MG63 (cell line): Measurements from ENCODE around the gene PRKCE. TPM values are rescaled to one million over a fixed set of nuclear protein-coding genes. Genes with fewer than 3 reads are reported as not detected.
A peak's percentile ranks its signal among the peaks of the same experiment; 100 is the strongest.

ENCODE experiments used
- DNase-seq: peaks from one replicate; pipeline ENCODE4 v3.0.0-alpha.2; 2020
- H3K27me3 ChIP-seq: fragments of 250-450 bp; sonication (Bioruptor Pico); 2 replicates; pipeline ENCODE4 v1.5.1; 2020; ENCODE audit warnings: mild to moderate bottlenecking, moderate library complexity
- H3K36me3 ChIP-seq: fragments of 250-450 bp; sonication (Bioruptor Pico); 2 replicates; pipeline ENCODE4 v1.5.1; 2020; ENCODE audit warnings: mild to moderate bottlenecking, moderate library complexity
- H3K4me3 ChIP-seq: fragments of 250-450 bp; sonication (Bioruptor Pico); 2 replicates; pipeline ENCODE4 v1.5.1; 2020; ENCODE audit warnings: mild to moderate bottlenecking, moderate library complexity
- H3K9me3 ChIP-seq: fragments of 250-450 bp; sonication (Bioruptor Pico); 2 replicates; pipeline ENCODE4 v1.5.1; 2020; ENCODE audit warnings: mild to moderate bottlenecking, moderate library complexity
- total RNA-seq: library from RNA; depleted of rRNA; stranded (reverse); fragments of >200 nt; shearing (Covaris generic); gene quantifications from 2 replicates; pipeline ENCODE4 v1.2.3, GENCODE V29; 2014; ENCODE audit warnings: low replicate concordance

PRKCE gene
- total RNA-seq, 1 experiment from 2014 or later, result 16.9 TPM

GRCh38 chr2:45891719-45892424, 240.4 kb downstream of the PRKCE start:
- DNase-seq, result no peak

DNA sequence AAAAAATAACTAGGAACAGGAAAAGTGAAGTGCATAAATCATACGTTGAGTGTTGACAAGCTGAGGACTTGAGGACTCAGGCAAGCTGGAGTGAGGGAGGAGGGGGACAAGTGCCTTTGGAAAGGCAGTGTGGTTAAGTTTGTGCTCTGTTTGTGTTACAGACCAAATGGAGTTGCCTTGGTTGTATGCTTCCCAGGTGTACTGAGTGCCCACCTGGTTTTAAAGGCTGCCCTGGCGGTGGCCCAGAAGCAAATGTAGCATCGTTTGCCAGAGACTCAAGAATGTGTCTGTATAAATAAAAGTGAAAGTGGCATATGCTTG, 240.9 kb downstream of the PRKCE start:
- Histone ChIP-seq H3K9me3 (no peaks in the 10 kb centered on the region), H3K36me3 (no peaks in the 10 kb centered on the region; the same call in 1 of the 2 replicates), H3K27me3 (no peaks in the 10 kb centered on the region), H3K4me3 (no peak overlapping the region)
- DNase-seq, result no peak

More at GRCh38 chr2:45891719-45892424, 240.4 kb downstream of the PRKCE start:
- Histone ChIP-seq H3K4me3 (no peak overlapping the region), H3K9me3 (no peaks in the 10 kb centered on the region), H3K27me3 (no peaks in the 10 kb centered on the region), H3K36me3 (no peaks in the 10 kb centered on the region; the same call in 1 of the 2 replicates)

- DNase-seq, result peak; percentile 24
- Histone ChIP-seq H3K9me3 (no peaks in the 10 kb centered on the region), H3K27me3 (no peaks in the 10 kb centered on the region), H3K4me3 (no peak overlapping the region), H3K36me3 (no peaks in the 10 kb centered on the region; the same call in 1 of the 2 replicates)
Measured at GRCh38 chr2:45892757-45893156, 241.3 kb downstream of the PRKCE start.

DNA sequence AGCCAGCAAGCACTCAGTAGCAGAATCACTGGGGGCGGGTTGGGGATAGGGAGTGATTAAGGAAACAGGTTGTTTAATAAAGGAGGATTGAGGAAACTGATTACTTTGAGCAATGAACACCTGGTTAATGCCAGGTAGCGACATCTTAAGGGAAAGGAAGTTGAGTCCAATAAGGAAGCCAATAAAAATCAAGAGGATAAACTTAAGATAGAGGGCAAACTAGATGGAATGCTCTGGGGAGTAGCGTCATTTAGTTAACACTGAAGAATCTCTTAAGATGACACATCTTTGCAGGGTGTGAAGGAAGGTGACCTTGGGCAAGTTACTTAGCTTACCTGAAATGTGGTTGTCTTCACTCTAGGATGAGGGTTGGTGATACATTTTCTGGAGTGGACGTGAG, 242.7 kb downstream of the PRKCE start:
- no peak for DNase-seq
- Histone ChIP-seq H3K36me3 (no peaks in the 10 kb centered on the region; the same call in 1 of the 2 replicates), H3K9me3 (no peaks in the 10 kb centered on the region), H3K4me3 (no peak overlapping the region), H3K27me3 (no peaks in the 10 kb centered on the region)

- H3K36me3 ChIP-seq, result no peaks in the 10 kb centered on the region; the same call in 1 of the 2 replicates
- no peaks in the 10 kb centered on the region for H3K9me3 ChIP-seq
- no peaks in the 10 kb centered on the region for H3K27me3 ChIP-seq
- H3K4me3 ChIP-seq, result no peak overlapping the region
- DNase-seq, result no peak
Measured at GRCh38 chr2:45895241-45895861, 243.9 kb downstream of the PRKCE start.

- no peaks in the 10 kb centered on the region for H3K27me3 ChIP-seq
- H3K4me3 ChIP-seq, result no peak overlapping the region
- DNase-seq, result no peak
- H3K36me3 ChIP-seq, result no peaks in the 10 kb centered on the region; the same call in 1 of the 2 replicates
- H3K9me3 ChIP-seq, result no peaks in the 10 kb centered on the region
Measured at GRCh38 chr2:45896311-45896710, 244.8 kb downstream of the PRKCE start.

DNA sequence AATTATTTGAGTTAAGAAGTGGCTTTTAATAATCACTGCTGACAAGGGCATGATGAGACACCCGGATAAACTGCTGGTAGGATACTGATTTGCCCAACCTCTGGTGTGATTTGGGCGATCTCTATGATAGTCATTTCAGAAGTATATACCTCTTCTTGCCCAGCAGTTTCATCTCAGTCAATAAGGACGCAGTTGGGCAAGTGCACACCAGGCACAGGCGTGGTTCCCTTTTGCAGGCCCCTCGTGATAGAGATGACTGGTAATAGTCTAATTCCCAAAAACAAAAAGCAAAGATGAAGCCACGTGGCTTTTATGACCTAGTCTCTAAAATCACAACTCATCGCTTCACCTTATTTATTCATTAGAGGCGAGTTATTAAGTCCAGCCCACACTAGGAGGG, 246.4 kb downstream of the PRKCE start:
- DNase-seq, result no peak
- Histone ChIP-seq H3K9me3 (no peaks in the 10 kb centered on the region), H3K36me3 (no peaks in the 10 kb centered on the region), H3K27me3 (no peaks in the 10 kb centered on the region), H3K4me3 (no peak overlapping the region)

DNA sequence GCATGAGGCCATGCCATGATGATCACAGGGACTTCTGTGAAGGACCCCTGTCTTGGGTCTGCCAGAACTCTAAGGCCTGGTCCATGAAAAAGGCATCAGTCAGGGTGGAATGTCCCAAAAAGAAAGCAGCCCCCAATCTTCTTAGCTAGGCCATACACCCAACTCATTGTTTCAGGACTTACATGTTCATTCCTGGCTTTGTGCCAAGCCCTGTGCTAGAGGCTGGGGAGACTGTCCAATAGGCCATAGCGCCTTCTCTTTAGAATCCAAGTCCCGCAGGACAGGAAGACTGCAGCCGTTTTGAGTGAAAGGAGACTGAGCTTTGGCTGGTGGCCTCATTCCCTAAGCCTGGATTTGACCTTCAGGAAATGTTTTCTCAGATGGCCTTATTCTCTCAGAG, 247.3 kb downstream of the PRKCE start:
- Histone ChIP-seq H3K4me3 (no peak overlapping the region), H3K36me3 (no peaks in the 10 kb centered on the region), H3K27me3 (no peaks in the 10 kb centered on the region), H3K9me3 (no peaks in the 10 kb centered on the region)
- no peak for DNase-seq

DNA sequence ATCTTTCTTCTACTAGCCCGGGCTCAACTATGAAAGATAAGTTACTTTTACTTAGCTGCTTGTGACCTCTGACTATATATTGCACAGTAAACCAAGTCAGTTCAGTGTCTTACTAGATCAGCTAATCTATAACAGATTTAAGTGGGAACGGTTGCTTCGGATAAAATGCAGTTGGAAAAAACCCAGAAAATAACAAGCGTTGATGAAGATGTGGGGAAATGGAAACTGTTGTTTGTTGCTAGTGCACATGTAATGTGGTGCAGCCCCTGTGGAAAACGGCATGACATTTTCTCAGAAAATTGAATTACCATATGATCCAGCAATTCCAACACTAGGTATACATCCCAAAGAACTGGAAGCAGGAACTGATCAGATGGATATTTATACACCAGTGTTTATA, 248.5 kb downstream of the PRKCE start:
- no peak for DNase-seq
- Histone ChIP-seq H3K9me3 (no peaks in the 10 kb centered on the region), H3K27me3 (no peaks in the 10 kb centered on the region), H3K4me3 (no peak overlapping the region), H3K36me3 (no peaks in the 10 kb centered on the region)

DNA sequence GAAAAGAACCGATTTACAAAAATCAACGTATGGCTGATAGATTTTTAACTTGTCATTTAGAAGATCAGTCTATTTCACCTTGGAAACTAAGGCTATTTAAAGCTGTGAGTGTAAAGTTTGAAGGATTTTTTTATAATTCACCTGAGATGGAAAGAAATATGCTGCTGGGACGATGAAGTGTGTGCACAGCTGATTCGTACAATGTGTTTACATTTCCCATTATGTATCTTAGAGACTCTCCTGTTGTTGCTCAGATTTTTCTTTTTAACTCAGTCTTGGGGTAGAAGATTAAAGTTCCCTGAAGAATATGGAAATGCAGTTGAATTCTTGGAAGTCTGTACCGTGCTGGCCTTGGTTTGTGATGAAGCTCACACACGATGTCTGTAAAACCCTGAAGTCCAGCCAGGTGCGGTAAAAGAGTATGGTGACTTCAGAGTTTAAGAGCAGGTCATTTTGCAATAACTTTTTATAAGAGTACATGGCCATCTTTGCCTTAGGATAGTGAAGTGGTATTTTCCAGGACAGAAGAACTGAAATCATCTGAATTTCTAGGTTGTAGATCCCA, 250.1 kb downstream of the PRKCE start:
- no peaks in the 10 kb centered on the region for H3K36me3 ChIP-seq
- no peaks in the 10 kb centered on the region for H3K27me3 ChIP-seq
- DNase-seq, result no peak
- no peaks in the 10 kb centered on the region for H3K9me3 ChIP-seq
- no peak overlapping the region for H3K4me3 ChIP-seq

DNA sequence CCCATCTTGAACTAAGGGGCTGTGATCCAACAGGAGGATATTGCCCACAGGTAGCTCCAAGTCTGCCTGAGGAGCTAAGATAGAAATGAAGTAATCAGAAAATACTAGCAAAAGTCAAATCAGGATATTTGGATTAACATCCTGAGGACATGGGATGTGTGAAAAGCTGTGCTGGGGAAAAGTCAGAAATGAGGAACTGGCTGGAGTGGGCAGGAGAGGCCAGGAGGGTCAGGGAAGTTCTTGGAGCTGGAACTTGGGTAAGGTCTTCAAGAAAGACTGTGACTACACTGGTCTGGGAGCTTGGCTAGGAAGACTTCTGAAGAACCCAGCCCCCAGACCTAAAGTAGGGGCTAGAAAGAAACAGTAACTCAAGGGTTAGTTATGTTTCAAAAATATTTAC, 250.9 kb downstream of the PRKCE start:
- Histone ChIP-seq H3K36me3 (no peaks in the 10 kb centered on the region), H3K4me3 (no peak overlapping the region), H3K9me3 (no peaks in the 10 kb centered on the region), H3K27me3 (no peaks in the 10 kb centered on the region)
- no peak for DNase-seq

DNA sequence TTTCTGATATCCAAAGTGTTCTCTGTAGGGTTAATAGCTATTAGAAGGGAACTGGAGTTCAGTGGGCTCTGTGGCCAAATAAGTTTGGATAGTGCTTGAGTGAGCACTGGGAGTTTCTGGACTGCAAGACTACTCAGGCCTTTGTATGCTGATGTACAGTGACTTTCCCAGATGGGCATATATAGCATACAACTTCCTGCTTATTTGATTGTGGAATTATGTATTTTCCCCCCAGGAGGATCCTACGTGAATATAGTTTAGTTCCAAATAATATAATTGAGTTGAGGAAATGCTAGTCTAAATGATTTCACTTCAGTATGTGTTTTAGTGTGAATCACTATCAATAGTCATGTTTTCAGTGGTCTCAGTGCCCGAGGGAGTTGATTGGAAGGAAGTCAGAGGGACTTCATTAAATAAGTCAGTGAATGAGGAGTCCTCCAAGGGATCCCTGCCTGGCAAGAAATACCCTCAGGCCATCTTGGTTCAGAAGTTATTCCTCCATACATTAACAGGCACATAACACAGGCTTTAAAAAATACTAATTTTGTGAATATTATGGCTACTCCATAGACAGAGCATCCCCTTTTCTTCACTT, 251.4 kb downstream of the PRKCE start:
- no peak overlapping the region for H3K4me3 ChIP-seq
- no peaks in the 10 kb centered on the region for H3K9me3 ChIP-seq
- DNase-seq, result no peak
- H3K36me3 ChIP-seq, result no peaks in the 10 kb centered on the region
- no peaks in the 10 kb centered on the region for H3K27me3 ChIP-seq

- Histone ChIP-seq H3K36me3 (no peaks in the 10 kb centered on the region), H3K4me3 (no peak overlapping the region), H3K27me3 (no peaks in the 10 kb centered on the region), H3K9me3 (no peaks in the 10 kb centered on the region)
- DNase-seq, result no peak
Measured at GRCh38 chr2:45904267-45904945, 252.9 kb downstream of the PRKCE start.

DNA sequence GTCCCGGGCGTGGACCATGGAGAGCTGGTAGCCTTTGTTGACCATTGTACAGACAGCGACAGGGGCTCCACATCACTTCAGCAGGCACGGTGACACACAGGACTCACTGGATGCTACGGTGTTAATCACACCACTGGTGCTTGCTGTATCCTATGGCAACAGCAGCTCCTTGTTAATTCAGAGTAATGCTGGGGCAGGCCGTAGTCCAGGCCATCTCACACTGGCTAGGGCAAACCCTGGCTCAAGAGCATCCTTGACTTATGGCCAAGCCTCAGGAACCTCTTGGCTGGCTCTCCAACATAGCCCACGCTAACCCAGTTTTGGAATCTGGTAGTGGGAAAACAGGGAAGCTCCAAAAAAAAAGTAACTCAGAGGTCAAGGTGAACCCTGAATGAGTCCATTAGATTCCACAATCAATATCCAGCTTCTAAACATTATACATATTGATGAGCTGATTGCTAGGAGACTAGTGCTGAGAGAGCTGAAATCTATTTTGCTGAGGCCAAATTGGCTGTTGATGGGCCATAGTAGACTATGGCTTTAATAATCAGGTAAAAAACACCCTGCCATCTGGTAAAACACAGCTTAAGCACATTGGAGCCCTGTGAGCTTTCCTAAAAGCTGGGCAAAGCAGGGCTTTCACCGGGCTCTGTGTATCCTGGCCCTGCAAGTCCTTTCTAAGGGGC, 253.6 kb downstream of the PRKCE start:
- Histone ChIP-seq H3K9me3 (no peaks in the 10 kb centered on the region), H3K27me3 (no peaks in the 10 kb centered on the region), H3K36me3 (no peaks in the 10 kb centered on the region), H3K4me3 (no peak overlapping the region)
- no peak for DNase-seq

DNA sequence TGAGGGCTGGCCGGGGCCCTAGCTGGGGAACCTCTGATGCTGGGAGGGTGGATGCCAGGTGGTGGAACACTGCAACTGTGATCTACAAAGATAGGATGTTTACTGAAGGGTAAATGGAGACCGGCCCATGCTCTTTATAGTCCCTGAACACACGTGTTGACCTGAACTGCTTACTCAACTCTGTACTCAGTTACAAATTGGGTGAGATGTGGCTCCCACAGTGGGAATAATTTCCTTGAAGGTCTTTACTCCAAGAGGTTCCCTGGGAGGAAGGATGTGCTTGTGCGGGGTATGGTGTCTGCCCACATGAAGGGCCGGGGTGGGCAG, 254.1 kb downstream of the PRKCE start:
- Histone ChIP-seq H3K9me3 (no peaks in the 10 kb centered on the region), H3K4me3 (no peak overlapping the region), H3K36me3 (no peaks in the 10 kb centered on the region; the same call in 1 of the 2 replicates), H3K27me3 (no peaks in the 10 kb centered on the region)
- no peak for DNase-seq

GRCh38 chr2:45907592-45907991, 256.1 kb downstream of the PRKCE start:
- Histone ChIP-seq H3K4me3 (no peak overlapping the region), H3K9me3 (no peaks in the 10 kb centered on the region), H3K36me3 (no peaks in the 10 kb centered on the region; the same call in 1 of the 2 replicates), H3K27me3 (no peaks in the 10 kb centered on the region)
- DNase-seq, result no peak
